ENCODE measurements around the gene CUEDC2.

Gene CUEDC2

GRCh38 chr10:102376901-102377300, 55.5 kb downstream of the CUEDC2 start:
- Histone ChIP-seq H3K9ac (ENCODE audit: low read length) (no peak overlapping the region), H2AFZ (ENCODE audit: low read depth, low read length) (no peak overlapping the region), H3K4me1 (ENCODE audit: low read length) (no peaks in the 10 kb centered on the region), H3K36me3 (replicated peaks; ENCODE audit: low read depth, low read length) (peaks cover 5% of the 10 kb centered on the region), H3K9me3 (ENCODE audit: insufficient read depth, low read length) (no peaks in the 10 kb centered on the region), H3K4me2 (ENCODE audit: low read length) (no peak overlapping the region), H3K79me2 (ENCODE audit: low read length) (no peaks in the 10 kb centered on the region), H4K20me1 (ENCODE audit: insufficient read depth, low read length) (no peaks in the 10 kb centered on the region), H3K4me3 (ENCODE audit: low read length) (no peak overlapping the region), H3K27ac (ENCODE audit: low read length) (no peak overlapping the region), H3K27me3 (ENCODE audit: low read depth, low read length) (no peaks in the 10 kb centered on the region)
- TF ChIP-seq, protein P1, sequence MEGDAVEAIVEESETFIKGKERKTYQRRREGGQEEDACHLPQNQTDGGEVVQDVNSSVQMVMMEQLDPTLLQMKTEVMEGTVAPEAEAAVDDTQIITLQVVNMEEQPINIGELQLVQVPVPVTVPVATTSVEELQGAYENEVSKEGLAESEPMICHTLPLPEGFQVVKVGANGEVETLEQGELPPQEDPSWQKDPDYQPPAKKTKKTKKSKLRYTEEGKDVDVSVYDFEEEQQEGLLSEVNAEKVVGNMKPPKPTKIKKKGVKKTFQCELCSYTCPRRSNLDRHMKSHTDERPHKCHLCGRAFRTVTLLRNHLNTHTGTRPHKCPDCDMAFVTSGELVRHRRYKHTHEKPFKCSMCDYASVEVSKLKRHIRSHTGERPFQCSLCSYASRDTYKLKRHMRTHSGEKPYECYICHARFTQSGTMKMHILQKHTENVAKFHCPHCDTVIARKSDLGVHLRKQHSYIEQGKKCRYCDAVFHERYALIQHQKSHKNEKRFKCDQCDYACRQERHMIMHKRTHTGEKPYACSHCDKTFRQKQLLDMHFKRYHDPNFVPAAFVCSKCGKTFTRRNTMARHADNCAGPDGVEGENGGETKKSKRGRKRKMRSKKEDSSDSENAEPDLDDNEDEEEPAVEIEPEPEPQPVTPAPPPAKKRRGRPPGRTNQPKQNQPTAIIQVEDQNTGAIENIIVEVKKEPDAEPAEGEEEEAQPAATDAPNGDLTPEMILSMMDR (IDR thresholded peaks at IDR 0.05; ENCODE audit: low read depth, low read length), result no peak
- TF ChIP-seq EZH2phosphoT487 (IDR thresholded peaks at IDR 0.05; ENCODE audit: low read depth), result no peak

GRCh38 chr10:102375867-102376266, 56.5 kb downstream of the CUEDC2 start:
- Histone ChIP-seq H3K4me3 (ENCODE audit: low read length) (no peak overlapping the region), H3K9ac (ENCODE audit: low read length) (no peak overlapping the region), H4K20me1 (ENCODE audit: insufficient read depth, low read length) (no peaks in the 10 kb centered on the region), H3K27ac (ENCODE audit: low read length) (no peak overlapping the region), H2AFZ (ENCODE audit: low read depth, low read length) (no peak overlapping the region), H3K79me2 (ENCODE audit: low read length) (no peaks in the 10 kb centered on the region), H3K4me2 (ENCODE audit: low read length) (no peak overlapping the region), H3K36me3 (replicated peaks; ENCODE audit: low read depth, low read length) (peaks cover 9% of the 10 kb centered on the region), H3K9me3 (ENCODE audit: insufficient read depth, low read length) (no peaks in the 10 kb centered on the region), H3K27me3 (ENCODE audit: low read depth, low read length) (no peaks in the 10 kb centered on the region), H3K4me1 (ENCODE audit: low read length) (no peaks in the 10 kb centered on the region)
- TF ChIP-seq, protein P1 (IDR thresholded peaks at IDR 0.05; ENCODE audit: low read depth, low read length), result no peak
- no peak for TF ChIP-seq EZH2phosphoT487 (IDR thresholded peaks at IDR 0.05; ENCODE audit: low read depth)

DNA sequence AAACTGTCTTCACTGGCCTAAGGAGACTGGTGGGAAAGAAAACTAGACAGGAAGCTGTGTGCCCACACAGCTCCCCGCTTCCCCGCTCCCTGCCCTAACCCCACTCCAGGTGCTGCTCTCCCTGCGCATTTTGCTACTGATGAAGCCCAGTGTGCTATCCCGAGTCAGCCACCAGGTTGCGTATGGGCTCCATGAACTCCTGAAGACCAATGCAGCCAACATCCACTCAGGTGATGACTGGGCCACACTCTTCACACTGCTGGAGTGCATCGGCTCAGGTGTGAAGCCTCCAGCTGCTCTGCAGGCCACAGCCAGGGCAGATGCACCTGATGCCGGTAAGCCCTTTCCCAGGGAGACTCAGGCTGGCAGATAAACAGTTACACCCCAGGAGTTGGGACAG, 57.1 kb downstream of the CUEDC2 start:
- TF ChIP-seq, protein P1 (IDR thresholded peaks at IDR 0.05; ENCODE audit: low read depth, low read length), result no peak
- no peak for TF ChIP-seq EZH2phosphoT487 (IDR thresholded peaks at IDR 0.05; ENCODE audit: low read depth)
- Histone ChIP-seq H3K27ac (ENCODE audit: low read length) (no peak overlapping the region), H3K9me3 (ENCODE audit: insufficient read depth, low read length) (no peaks in the 10 kb centered on the region), H3K4me3 (ENCODE audit: low read length) (no peak overlapping the region), H3K79me2 (ENCODE audit: low read length) (no peaks in the 10 kb centered on the region), H3K4me1 (ENCODE audit: low read length) (no peaks in the 10 kb centered on the region), H2AFZ (ENCODE audit: low read depth, low read length) (no peak overlapping the region), H3K9ac (ENCODE audit: low read length) (no peak overlapping the region), H3K27me3 (ENCODE audit: low read depth, low read length) (no peaks in the 10 kb centered on the region), H4K20me1 (ENCODE audit: insufficient read depth, low read length) (no peaks in the 10 kb centered on the region), H3K36me3 (replicated peaks; ENCODE audit: low read depth, low read length) (peaks cover 15% of the 10 kb centered on the region), H3K4me2 (ENCODE audit: low read length) (no peak overlapping the region)

All from OCI-LY3 (cell line).